NCI-H2107 treated with DMSO at 0.1 percent for 48 hours (cell line): ENCODE measurements around the gene CHCHD6.

Source experiments
- DNase-seq: peaks from one replicate; lab custom pipeline; 2025; ENCODE audit not compliant: unreplicated experiment; lab: John Stamatoyannopoulos, UW

The CHCHD6 gene

DNA sequence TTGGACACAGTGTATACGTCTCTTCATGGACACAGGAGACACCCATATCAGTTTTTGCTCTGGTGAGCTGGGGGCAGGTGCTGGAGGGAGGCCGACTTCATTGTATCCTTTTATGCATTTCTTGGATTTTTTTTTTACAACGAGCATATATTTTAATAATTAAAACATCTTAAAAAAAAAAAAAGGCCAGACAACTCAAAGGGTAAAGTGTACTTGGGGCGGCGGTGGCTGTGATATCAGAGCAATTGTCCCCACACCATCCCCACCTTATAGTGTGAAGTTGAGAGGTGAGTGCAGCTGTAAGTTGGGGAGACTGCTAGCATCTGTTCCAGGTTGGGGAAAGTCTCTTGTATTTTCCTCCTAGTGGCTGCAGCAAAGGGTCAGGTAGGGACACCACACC is 266.9 kb downstream of the CHCHD6 start:
- no peak for DNase-seq

DNA sequence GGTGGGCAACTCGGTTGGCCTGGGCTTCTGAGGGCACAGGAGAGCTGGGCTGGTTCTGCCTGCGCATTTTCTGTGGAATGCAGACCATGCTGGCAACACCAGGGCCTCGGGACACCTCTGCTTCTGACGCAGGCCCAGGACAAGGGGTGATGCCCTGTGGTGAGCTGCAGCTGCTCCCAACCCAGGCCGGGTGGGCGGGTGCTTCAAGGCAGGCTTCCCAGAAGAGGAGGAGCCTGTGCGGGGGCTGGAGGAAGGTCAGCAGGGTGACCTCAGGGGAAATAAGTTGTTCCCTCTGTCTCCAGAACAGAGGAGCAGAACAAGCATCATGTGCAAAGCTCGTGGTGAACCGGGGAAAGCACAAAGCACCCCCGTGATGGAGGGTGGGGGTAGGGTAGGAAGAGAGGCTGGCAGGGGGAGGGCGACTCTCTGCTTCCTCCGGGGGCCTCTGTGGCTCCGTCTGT is 267.9 kb downstream of the CHCHD6 start:
- no peak for DNase-seq

GRCh38 chr3:126972866-126973265 is 268.8 kb downstream of the CHCHD6 start:
- no peak for DNase-seq

DNA sequence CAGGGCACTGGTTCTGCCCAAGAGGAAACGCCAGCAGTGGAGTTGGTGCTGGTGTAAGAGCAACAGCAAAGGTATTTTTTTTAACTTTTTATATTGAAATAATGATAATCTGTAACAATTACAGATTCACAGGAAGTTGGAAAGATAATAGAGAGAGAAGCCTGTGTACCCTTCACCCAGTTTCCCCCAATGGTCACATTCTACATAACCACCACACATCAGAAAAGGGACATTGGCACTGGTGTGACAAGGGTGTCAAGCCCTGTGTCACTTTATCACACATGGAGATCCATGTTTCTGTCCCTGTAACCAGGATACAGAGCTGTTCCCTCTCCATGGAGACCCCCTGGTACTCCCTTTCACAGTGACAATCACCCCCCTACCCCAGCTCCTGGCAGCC is 269.8 kb downstream of the CHCHD6 start:
- no peak for DNase-seq

GRCh38 chr3:126974756-126975155 is 270.7 kb downstream of the CHCHD6 start:
- no peak for DNase-seq

DNA sequence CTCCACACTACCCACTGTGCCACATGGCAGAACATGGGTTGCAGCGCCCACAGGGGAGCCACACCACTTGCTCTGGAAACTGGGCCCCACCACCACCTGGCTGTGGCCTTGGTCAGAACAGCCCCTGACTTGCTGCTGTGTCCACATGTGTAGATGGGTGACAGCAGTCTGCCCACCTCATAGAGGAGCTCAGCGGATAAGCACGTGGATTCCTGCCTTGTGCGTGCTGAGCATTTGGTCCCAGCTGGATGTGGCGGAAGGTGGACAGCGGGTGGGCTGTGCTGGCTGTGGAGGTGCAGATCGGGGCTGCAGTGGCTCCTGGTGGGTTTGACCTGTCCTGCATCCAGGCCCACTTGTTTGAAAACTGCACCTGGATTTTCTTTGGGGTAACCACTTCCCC is 272.9 kb downstream of the CHCHD6 start:
- DNase-seq: no peak

DNA sequence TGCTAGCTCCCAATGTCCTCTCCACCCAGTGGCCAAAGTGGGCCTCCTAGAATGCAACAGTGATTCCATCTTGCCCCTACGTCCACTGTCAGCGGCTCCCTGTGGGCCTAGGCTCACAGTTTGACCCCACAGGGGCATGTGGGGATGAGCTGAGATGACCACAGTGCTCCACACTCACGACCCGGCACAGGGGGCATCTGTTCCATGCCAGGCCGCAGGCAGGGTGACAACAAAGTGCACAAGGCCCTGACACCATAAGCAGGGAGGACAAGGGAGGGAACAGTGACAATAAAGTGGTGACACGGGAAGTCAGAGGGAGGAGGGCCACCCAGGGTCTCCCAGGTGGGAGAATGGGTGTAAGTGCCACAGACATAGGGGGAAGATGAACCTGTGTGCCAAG is 273.8 kb downstream of the CHCHD6 start:
- no peak for DNase-seq

DNA sequence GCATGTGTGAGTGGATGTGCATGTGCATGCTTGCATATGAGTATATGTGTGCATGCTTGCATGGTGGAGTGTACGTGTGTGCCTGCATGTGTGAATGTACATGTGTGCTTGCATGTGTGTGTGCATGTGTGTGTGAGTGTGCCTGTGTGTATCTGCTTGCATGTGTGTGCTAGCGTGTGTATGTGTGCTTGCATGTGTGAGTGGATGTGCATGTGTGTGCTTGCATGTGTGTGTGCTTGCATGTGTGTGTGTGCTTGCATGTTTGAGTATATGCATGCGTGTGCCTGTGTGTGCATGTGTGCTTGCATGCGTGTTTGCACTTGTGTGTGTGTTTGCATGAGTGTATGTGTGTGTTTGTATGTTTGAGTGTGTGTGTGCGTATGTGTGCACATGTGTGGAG is 274.3 kb downstream of the CHCHD6 start:
- no peak for DNase-seq

DNA sequence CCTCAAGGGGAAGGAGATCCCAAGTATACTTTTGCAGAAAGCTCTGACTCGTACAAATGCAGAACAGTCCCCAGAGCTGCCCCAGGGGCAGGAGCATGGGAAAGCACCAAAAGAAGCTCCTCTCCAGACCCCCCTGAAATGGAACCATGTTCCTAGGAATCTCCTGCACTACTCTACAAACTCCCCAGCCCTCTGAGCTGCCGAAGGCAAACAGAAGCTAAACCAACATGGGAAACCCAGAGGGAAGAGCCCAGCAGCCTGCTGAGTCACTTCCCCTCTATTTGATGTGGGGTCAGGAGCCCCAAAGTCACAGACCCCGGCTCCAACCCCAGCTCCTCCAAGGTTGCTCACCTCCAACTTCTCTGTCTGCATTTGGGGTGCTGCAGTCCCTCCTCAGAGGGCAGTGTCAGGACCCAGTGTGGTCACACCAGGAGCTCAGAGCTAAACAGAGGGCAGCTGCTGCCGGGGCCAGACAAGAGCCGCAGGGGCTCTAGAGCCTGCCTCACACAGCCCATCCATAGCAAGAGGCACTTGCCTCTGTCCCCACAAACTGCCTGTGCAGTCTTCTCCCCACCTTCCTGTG is 275.1 kb downstream of the CHCHD6 start:
- DNase-seq: no peak

GRCh38 chr3:126980266-126980811 is 276.3 kb downstream of the CHCHD6 start:
- no peak for DNase-seq

GRCh38 chr3:126982126-126982470 is 278.1 kb downstream of the CHCHD6 start:
- no peak for DNase-seq

DNA sequence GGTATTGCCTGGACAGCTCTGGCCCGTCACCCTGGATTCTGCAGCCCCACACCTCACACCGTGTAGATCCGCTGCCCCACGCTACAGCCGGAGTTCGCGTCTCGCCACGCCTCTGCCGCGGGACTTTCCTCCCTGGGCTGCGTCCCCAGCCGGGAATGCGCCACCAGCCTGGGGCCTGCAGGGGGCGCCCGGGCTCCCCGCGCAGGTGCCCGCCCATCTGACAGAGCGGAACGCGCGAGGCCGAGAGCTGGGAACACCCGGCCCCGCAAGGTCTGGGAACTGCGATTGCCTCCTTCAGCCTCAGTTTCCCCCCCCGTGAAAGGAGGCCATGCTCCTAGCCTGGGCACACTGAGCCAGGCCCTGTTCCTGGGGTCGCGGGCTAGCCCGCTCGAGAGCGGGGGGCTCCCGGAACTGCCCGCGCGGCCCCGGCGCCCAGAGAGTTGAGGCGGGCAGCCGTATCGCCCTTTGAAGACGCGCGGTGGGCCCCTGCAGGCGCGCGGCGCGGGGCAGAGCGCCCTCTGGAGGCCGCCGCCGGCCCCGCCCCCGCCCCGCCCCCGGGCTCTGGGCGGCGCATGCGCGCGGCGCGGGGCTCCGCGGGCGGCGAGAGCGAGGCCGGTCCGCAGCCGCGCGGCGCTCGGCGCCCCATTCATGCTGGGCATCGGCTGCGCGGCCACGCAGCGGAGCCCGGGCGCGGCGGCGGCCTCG is 278.6 kb downstream of the CHCHD6 start, which contains the start of gene PLXNA1:
Gene PLXNA1, plus strand, starts transcription at position 645 of the 705 bp plus-strand sequence. CDS start 5,479 bp downstream, outside the sequence.
- no peak for DNase-seq

GRCh38 chr3:126983276-126983652 is 279.2 kb downstream of the CHCHD6 start:
- no peak for DNase-seq

DNA sequence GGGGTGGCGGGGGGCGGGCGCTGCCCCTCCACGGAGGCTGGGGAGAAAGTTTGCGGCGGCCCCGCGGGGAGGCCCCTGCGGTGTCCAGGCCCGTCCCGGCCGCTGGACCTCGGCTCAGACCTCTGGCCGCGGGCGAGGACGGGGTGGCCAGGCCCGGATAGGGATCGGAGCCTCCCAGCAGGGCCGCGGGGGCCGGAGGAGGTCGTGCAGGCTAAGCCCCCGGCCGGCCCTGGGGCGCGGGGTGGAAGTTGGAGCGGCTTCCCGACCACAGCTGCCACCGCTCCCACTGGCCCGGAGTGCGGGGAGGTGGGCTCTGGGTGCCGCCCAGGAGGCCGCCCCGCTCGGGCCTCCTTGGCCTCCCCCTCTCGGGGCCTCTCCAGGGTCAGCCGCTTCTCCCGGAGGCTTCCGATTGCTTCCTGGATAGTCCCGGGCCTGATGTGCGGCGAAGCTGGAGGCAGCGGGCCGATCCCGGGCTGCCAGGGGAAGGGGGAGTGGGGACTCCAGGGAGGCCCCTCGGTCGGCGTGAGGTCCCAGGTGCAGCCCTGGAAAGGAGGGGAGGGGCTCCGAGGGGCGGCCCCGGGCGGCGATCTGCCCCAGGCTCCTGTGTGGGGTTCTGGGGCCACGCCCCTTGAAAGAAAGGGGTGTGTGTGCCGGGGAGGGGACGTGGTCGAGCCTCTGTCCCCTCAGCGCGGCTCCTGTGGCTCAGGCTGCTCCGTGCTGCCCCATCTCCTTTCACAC is 279.8 kb downstream of the CHCHD6 start:
- no peak for DNase-seq

DNA sequence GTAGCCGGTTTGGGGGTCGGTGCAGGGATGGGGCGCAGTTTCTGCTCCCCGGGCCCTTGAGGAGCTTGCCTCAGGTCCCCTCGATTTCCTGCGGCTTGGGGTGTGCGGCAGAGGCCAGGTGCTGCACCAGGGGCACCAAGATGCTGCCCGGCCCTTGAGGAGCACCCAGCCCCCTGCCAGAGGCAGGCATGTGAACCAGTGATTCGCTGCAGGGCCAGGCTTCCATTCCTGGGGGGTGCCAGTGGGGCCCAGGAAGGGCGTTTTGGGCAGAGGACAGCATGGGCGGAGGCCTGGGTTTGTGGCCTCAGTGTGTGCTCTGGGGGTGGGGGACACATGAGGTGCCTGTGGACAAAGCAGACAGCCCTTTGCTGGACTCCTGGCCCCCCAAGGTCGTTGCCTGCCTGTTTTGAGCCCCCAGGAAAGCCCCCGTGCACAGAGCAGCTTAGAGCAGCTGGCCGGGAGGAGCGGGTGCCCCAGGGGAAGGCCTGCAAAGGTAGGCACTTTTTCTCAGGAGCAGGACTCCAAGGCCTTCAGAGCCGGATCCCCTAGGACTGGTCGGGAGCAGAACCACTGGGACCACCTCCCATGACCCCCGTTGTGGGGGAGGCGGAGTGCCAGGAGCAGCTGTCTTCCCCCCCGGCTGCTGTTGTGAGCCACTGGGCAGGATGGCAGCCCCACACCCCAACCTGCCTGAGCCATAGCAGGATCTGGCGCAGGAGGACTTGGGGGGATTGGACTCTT is 280.5 kb downstream of the CHCHD6 start:
- no peak for DNase-seq

DNA sequence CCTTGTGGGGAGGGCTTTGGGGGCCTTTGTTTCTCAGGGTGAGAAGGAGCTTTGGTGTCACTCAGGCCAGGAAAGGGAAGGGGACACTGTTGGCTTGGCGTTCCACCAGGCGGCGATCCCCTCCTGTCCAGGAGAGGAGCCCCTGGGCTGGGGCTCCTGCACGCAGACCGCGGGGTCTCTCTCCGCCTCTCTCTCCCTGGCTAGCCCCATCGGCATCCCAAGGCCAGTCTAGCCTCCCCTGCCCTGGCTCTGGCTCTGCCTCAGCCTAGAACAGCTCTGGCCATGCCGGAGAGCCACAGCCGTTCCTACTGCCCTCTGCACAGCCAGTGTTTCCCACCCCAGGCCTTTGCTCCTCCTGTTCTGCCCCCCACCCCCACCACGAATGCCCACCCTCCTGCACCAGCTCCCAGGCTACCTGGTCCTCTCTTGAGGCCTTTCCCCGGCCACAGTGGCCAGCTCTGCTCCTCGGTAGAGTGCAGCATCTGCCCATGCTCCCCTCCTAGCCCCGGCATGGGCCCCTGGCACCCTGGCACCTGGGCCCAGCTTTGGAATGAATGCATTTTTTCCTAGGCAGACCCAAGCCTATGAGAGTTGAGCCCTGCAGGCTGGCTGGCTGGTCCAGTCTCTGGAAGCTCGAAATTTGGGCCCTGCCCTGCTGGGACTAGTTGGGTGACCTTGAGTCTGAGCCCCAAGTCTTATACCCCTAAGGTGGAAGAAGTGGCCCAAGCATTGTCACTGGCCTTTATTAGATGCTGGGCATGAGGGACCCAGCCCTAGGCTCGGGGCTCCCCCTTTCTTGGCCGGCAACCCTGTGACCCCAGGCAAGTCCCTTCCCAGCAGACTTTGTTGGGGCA is 281.3 kb downstream of the CHCHD6 start:
- DNase-seq: no peak

- DNase-seq: no peak
These were observed 282.0 kb downstream of the CHCHD6 start for GRCh38 chr3:126986001-126986400.

DNA sequence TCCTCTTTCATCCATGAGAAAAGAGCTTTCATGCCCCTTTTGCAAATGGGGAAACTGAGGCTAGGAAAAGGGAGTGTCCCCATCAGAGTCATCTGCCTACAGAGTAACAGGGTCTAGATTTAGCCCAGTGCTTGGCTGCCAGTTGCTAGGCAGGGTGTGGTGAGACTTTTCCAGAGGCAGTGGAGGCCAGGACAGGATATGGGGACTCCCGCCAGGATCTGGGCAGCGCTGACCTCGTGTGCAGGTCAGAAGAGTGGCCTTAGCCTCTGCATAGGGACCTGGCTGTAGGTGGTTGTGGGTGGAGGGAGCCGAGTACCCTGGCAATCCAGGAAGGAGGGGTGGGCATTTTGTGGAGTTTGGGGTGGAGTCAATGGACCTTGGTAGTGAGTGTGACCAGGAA is 283.1 kb downstream of the CHCHD6 start:
- DNase-seq: no peak

GRCh38 chr3:126987596-126987995 is 283.6 kb downstream of the CHCHD6 start:
- no peak for DNase-seq

GRCh38 chr3:126988451-126989021 is 284.5 kb downstream of the CHCHD6 start:
- DNase-seq: no peak
